ENCODE data around the gene AGBL4. TPM values are rescaled to one million over a fixed set of nuclear protein-coding genes. Genes with fewer than 3 reads are reported as not detected.
"Not testable (repeated sequence)": the region's sequence is repeated elsewhere in the genome, so short reads cannot be mapped to it uniquely, and the experiment has no call there.

AGBL4 gene
- total RNA-seq, 4 donors from 2014 or later: not detected

DNA sequence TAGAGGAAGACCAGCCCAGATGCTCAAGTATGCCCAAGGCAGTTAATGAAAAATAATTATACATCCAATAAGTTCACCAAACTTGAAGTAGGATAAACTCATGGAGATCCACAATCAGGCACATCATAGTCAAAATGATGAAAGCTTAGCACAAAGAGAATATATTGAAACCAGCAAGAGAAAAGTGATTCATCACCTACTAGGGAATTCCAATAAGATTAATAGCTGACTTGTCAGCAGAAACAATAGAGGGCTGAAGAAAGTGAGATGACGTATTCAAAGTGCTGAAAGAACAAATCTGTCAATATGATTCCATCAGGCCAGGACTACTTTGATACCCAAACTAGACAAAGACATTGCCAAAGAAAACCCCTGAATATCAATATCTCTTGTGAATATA lies 995.4 kb downstream of the AGBL4 start:
- Histone ChIP-seq H3K27ac (no peak overlapping the region), H3K9me3 (no peaks in the 10 kb centered on the region), H3K27me3 (no peaks in the 10 kb centered on the region), H3K4me3 (no peak overlapping the region), H3K36me3 (no peaks in the 10 kb centered on the region), H3K4me1 (no peaks in the 10 kb centered on the region)
- intact Hi-C loops (cut with DNase I; ENCODE audit: low total_unique reads): no loop called here
- DNase-seq (no peak), ATAC-seq (no peak)
- TF ChIP-seq POLR2A (IDR thresholded peaks at IDR 0.05): no peak
- TF ChIP-seq, protein P1, sequence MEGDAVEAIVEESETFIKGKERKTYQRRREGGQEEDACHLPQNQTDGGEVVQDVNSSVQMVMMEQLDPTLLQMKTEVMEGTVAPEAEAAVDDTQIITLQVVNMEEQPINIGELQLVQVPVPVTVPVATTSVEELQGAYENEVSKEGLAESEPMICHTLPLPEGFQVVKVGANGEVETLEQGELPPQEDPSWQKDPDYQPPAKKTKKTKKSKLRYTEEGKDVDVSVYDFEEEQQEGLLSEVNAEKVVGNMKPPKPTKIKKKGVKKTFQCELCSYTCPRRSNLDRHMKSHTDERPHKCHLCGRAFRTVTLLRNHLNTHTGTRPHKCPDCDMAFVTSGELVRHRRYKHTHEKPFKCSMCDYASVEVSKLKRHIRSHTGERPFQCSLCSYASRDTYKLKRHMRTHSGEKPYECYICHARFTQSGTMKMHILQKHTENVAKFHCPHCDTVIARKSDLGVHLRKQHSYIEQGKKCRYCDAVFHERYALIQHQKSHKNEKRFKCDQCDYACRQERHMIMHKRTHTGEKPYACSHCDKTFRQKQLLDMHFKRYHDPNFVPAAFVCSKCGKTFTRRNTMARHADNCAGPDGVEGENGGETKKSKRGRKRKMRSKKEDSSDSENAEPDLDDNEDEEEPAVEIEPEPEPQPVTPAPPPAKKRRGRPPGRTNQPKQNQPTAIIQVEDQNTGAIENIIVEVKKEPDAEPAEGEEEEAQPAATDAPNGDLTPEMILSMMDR (IDR thresholded peaks at IDR 0.05 in 4 of 5, conservative IDR thresholded peaks at IDR 0.05 in 1 of 5): no peak
- in situ Hi-C loops (cut with MboI; ENCODE audit: low sequenced_read_pairs in 4 of 4): no loop called here

DNA sequence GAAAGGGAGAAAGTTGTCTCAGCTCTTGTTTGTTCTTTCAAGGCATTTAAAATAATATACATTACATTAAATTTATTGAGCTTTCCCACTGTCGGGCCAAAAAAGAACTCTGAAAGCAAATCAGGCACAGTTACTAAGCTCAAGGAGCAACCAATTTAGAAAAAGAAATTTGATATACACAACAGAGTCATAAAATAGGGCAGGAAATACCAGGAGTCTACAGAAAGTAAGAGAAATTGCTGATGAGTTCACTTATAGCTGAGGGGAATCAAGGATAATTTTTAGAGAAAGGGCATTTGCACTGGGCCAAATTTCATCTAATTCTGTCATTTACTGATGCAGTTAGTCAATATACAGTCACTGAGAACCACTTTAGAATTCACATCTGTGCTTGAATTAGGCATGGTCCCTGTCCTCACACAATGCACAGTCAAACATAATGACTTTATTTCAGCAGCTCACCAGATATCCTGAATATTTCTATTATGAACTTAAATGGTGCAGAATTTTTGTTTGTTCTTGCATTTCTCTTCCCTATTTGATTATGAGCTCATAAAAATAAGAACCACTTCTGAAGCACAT lies 997.4 kb downstream of the AGBL4 start:
- in situ Hi-C loops (cut with MboI; ENCODE audit: low sequenced_read_pairs in 4 of 4): no loop called here

DNA sequence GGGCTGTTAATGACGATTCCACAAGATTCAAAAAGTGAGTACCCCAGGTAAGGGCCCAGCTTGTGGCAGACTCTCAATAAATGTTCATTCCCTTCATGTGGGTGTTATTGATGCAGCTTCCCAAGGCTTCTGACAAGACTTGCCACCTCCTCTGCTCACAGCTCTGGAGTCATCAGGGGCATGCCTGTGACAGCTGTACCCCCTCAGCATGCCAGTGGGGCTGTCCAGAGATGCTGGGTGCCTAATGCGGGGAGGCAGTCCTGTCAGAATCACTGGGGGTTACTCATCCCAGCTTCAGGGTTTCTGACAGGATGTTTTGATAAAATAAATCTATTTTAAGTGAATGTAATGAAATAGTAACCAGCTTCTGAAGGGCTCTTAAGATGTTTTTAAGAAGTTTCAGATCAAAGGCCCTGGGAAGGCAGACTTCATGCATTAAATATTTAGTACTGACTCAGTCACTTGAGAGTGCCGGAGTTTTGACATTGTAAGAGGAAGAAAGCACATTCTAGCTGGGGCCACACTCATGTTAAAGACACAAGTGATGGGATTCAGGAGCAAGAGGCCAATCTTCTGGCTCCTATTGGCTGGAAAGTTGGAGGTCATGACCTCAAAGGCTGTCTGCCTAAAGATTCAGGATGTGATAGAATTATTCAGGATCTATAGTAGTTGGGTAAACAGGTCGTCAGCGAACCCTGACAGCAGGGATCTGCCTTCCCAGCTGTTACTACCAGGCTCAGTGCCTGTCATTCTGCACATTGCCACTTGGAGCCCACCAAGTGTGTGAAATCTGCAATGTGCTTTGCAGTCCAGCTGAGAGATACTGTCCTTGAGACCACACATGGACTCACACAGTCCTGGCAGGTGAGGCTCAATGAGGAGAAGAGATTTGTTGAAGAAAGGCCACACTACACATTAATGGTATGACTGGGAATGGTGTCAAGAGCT lies 1007.5 kb downstream of the AGBL4 start:
- DNase-seq (no peak), ATAC-seq (no peak)
- intact Hi-C loops (cut with DNase I; ENCODE audit: low total_unique reads) (no loop called here), in situ Hi-C loops (cut with MboI; ENCODE audit: low sequenced_read_pairs in 4 of 4) (no loop called here)
- H3K9me3 ChIP-seq: no peaks in the 10 kb centered on the region
- TF ChIP-seq, protein P1 (IDR thresholded peaks at IDR 0.05 in 4 of 5, conservative IDR thresholded peaks at IDR 0.05 in 1 of 5): no peak
- no peak for TF ChIP-seq POLR2A (IDR thresholded peaks at IDR 0.05)
- H3K4me1 ChIP-seq: no peaks in the 10 kb centered on the region
- H3K4me3 ChIP-seq: no peak overlapping the region
- H3K27ac ChIP-seq: no peak overlapping the region
- no peaks in the 10 kb centered on the region for H3K36me3 ChIP-seq
- H3K27me3 ChIP-seq: no peaks in the 10 kb centered on the region

More for the DNA sequence above, 997.4 kb downstream of the AGBL4 start:
- Histone ChIP-seq H3K36me3 (no peaks in the 10 kb centered on the region), H3K4me1 (no peaks in the 10 kb centered on the region), H3K27me3 (no peaks in the 10 kb centered on the region), H3K9me3 (no peaks in the 10 kb centered on the region), H3K27ac (no peak overlapping the region), H3K4me3 (no peak overlapping the region)
- no peak for ATAC-seq
- intact Hi-C loops (cut with DNase I; ENCODE audit: low total_unique reads): no loop called here
- DNase-seq: no peak
- TF ChIP-seq, protein P1 (IDR thresholded peaks at IDR 0.05 in 4 of 5, conservative IDR thresholded peaks at IDR 0.05 in 1 of 5): no peak
- no peak for TF ChIP-seq POLR2A (IDR thresholded peaks at IDR 0.05)

DNA sequence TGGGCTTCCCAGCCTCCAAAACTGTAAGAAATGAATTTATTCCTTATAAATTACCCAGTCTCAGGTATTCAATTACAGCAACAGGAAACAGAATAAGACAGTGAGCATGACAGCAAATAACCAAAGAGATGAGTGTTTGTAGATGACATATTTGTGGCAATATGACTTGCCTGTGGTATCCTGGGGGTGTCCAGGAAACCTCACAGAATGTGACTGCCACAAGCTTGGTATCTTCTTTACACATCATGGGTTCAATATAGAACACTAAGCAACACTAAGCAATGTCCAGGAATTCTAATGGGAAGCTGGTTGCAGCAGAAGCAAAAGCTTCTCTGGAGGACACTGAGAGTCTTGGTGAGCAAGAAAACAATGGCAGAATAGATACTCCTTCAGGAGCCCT lies 1010.7 kb downstream of the AGBL4 start:
- H3K4me1 ChIP-seq: no peaks in the 10 kb centered on the region
- no peak for ATAC-seq

DNA sequence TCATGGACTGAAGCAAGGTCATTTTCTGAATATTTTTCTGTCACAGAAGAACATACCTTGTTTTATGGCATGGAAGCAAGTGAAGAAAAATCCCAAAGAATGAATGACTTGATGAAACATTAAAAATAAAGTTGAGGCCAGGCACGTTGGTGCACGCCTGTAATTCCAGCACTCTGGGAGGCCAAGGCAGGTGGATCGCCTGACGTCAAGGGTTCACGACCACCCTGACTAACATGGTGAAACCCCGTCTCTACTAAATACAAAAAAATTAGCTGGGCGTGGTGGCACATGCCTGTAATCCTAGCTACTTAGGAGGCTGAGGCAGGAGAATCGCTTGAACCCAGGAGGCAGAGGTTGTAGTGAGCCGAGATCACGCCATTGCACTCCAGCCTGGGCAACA lies 1020.8 kb downstream of the AGBL4 start:
- in situ Hi-C loops (cut with MboI; ENCODE audit: low sequenced_read_pairs in 4 of 4); H3K27ac ChIP-seq; intact Hi-C loops (cut with DNase I; ENCODE audit: low total_unique reads); H3K4me1 ChIP-seq; ATAC-seq; H3K4me3 ChIP-seq; H3K36me3 ChIP-seq; H3K27me3 ChIP-seq; DNase-seq; H3K9me3 ChIP-seq: not testable (repeated sequence)

More for the DNA sequence above, 1010.7 kb downstream of the AGBL4 start:
- Histone ChIP-seq H3K27ac (no peak overlapping the region), H3K9me3 (no peaks in the 10 kb centered on the region), H3K27me3 (no peaks in the 10 kb centered on the region), H3K4me3 (no peak overlapping the region), H3K36me3 (no peaks in the 10 kb centered on the region)
- TF ChIP-seq, protein P1 (IDR thresholded peaks at IDR 0.05 in 4 of 5, conservative IDR thresholded peaks at IDR 0.05 in 1 of 5): no peak
- TF ChIP-seq POLR2A (IDR thresholded peaks at IDR 0.05): no peak
- intact Hi-C loops (cut with DNase I; ENCODE audit: low total_unique reads) (no loop called here), in situ Hi-C loops (cut with MboI; ENCODE audit: low sequenced_read_pairs in 4 of 4) (no loop called here)
- no peak for DNase-seq
